ENCODE measurements around the gene ATP6V1F.

The ATP6V1F gene

DNA sequence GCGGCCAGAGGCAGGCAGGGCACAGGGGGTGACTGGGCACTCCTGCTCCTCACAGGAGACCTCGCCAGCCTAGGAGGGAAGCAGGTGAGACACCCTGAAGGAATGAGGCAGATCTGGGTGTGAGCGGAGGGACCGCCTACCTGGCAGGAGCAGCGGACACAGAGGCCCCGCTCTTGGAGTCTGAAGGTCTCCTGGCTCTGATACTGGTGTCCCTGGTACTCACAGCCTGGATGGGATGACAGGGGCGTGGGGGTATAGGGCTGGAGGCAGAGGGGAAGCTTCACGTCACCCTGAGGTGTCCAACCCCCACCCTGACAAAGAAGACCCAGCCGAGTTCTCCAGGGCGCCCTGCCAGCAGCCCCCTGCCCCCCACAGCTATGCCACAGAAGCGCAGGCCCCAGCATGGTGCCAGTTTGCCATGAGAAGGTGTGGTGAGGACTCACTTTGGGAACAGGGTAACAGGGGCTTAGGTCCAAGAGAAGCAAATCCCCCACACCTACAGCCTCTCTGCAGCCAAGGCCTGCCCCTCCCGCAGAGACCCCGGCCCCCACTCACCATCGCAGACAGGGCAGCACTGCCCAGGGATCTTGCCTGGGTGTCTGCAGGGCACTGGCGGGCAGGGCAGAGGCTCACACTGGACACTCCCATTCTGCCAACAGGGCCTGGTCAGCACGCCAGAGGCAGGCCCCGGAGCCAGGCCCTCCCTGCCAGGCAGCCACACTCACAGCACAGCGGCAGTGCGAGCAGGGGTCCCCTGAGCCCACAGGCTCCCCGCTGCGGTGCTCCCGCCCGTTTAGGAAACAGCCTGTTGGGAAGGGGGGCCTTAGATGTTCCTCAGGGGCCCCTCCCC lies 30.8 kb downstream of the ATP6V1F start:
- Histone ChIP-seq H3K4me3 (ENCODE audit: insufficient read depth, low read length, poor library complexity, severe bottlenecking) (no peak overlapping the region), H3K27ac (ENCODE audit: low read depth, low read length) (no peak overlapping the region), H2AFZ (ENCODE audit: low read depth, low read length, severe bottlenecking) (no peak overlapping the region), H3K79me2 (ENCODE audit: insufficient read depth, low read length) (no peaks in the 10 kb centered on the region), H4K20me1 (ENCODE audit: low read depth, low read length) (no peaks in the 10 kb centered on the region), H3K9me3 (ENCODE audit: insufficient read depth, low read length) (no peaks in the 10 kb centered on the region), H3K9ac (ENCODE audit: low read length) (no peak overlapping the region), H3F3A (ENCODE audit: insufficient read depth) (0 out of 2 replicates have a peak, but pooled peaks cover 7% of the 10 kb centered on the region), H3K36me3 (ENCODE audit: low read length) (no peaks in the 10 kb centered on the region), H3K4me2 (ENCODE audit: low read depth, low read length, poor library complexity, severe bottlenecking) (no peak overlapping the region), H3K9me2 (replicated peaks; ENCODE audit: insufficient read depth, low read length) (no peaks in the 10 kb centered on the region), H3K27me3 (ENCODE audit: low read length) (no peaks in the 10 kb centered on the region)
- TF ChIP-seq, protein P1, sequence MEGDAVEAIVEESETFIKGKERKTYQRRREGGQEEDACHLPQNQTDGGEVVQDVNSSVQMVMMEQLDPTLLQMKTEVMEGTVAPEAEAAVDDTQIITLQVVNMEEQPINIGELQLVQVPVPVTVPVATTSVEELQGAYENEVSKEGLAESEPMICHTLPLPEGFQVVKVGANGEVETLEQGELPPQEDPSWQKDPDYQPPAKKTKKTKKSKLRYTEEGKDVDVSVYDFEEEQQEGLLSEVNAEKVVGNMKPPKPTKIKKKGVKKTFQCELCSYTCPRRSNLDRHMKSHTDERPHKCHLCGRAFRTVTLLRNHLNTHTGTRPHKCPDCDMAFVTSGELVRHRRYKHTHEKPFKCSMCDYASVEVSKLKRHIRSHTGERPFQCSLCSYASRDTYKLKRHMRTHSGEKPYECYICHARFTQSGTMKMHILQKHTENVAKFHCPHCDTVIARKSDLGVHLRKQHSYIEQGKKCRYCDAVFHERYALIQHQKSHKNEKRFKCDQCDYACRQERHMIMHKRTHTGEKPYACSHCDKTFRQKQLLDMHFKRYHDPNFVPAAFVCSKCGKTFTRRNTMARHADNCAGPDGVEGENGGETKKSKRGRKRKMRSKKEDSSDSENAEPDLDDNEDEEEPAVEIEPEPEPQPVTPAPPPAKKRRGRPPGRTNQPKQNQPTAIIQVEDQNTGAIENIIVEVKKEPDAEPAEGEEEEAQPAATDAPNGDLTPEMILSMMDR (IDR thresholded peaks at IDR 0.05; ENCODE audit: insufficient read depth, low read length, poor library complexity, severe bottlenecking), result no peak
- no peak for TF ChIP-seq EZH2phosphoT487 (conservative IDR thresholded peaks at IDR 0.05; ENCODE audit: low read length)

DNA sequence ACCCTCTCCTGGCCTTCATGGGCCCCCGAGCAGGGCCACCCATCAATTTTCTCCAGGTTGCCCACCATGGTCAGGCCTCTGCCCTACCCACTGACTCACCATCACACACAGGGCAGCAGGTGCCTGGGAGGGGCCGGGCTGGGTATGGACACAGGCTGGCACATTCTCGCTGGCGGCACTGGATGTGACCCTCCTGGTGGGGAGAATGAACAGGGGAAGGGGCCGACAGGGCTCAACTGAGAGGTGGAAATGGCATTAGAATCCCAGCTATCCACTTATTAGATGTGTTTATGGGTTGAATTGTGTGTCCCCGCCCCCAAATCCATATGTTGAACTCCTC lies 31.4 kb downstream of the ATP6V1F start:
- Histone ChIP-seq H3K36me3 (ENCODE audit: low read length) (no peaks in the 10 kb centered on the region; the same call in 1 of the 2 replicates), H3K4me3 (ENCODE audit: insufficient read depth, low read length, poor library complexity, severe bottlenecking) (no peak overlapping the region), H3F3A (ENCODE audit: insufficient read depth) (0 out of 2 replicates have a peak, but pooled peaks cover 7% of the 10 kb centered on the region), H2AFZ (ENCODE audit: low read depth, low read length, severe bottlenecking) (no peak overlapping the region), H3K9me3 (ENCODE audit: insufficient read depth, low read length) (0 out of 2 replicates have a peak, but pooled peaks cover under 1% of the 10 kb centered on the region), H3K9me2 (replicated peaks; ENCODE audit: insufficient read depth, low read length) (no peaks in the 10 kb centered on the region), H3K27ac (ENCODE audit: low read depth, low read length) (no peak overlapping the region), H4K20me1 (ENCODE audit: low read depth, low read length) (no peaks in the 10 kb centered on the region), H3K27me3 (ENCODE audit: low read length) (no peaks in the 10 kb centered on the region), H3K9ac (ENCODE audit: low read length) (no peak overlapping the region), H3K4me2 (ENCODE audit: low read depth, low read length, poor library complexity, severe bottlenecking) (no peak overlapping the region), H3K79me2 (ENCODE audit: insufficient read depth, low read length) (no peaks in the 10 kb centered on the region)
- TF ChIP-seq, protein P1 (IDR thresholded peaks at IDR 0.05; ENCODE audit: insufficient read depth, low read length, poor library complexity, severe bottlenecking), result no peak
- no peak for TF ChIP-seq EZH2phosphoT487 (conservative IDR thresholded peaks at IDR 0.05; ENCODE audit: low read length)

DNA sequence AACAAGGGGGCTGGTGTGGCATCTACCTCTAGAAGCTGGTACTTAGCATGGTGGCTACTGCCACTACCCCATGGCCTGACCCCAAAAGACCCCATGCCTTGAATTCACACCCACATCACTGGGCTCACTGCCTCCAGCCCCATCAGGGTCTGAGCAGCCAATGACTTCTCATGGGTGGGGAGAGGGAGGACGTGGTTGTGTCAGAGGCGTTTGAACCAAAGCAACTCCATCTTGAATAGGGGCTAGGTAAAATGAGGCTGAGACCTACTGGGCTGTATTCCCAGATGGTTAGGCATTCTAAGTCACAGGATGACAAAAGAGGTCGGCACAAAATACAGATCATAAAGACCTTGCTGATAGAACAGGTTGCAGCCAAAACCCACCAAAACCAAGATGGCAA lies 32.7 kb downstream of the ATP6V1F start:
- Histone ChIP-seq H3K4me3 (ENCODE audit: insufficient read depth, low read length, poor library complexity, severe bottlenecking) (no peak overlapping the region), H2AFZ (ENCODE audit: low read depth, low read length, severe bottlenecking) (no peak overlapping the region), H3K79me2 (ENCODE audit: insufficient read depth, low read length) (no peaks in the 10 kb centered on the region), H3K9ac (ENCODE audit: low read length) (no peak overlapping the region), H3K36me3 (ENCODE audit: low read length) (no peaks in the 10 kb centered on the region; the same call in 1 of the 2 replicates), H3K9me2 (replicated peaks; ENCODE audit: insufficient read depth, low read length) (no peaks in the 10 kb centered on the region), H3K9me3 (ENCODE audit: insufficient read depth, low read length) (0 out of 2 replicates have a peak, but pooled peaks cover 12% of the 10 kb centered on the region), H3K27me3 (ENCODE audit: low read length) (no peaks in the 10 kb centered on the region), H3K27ac (ENCODE audit: low read depth, low read length) (no peak overlapping the region), H4K20me1 (ENCODE audit: low read depth, low read length) (no peaks in the 10 kb centered on the region), H3K4me2 (ENCODE audit: low read depth, low read length, poor library complexity, severe bottlenecking) (no peak overlapping the region), H3F3A (ENCODE audit: insufficient read depth) (no peaks in the 10 kb centered on the region)
- no peak for TF ChIP-seq EZH2phosphoT487 (conservative IDR thresholded peaks at IDR 0.05; ENCODE audit: low read length)

DNA sequence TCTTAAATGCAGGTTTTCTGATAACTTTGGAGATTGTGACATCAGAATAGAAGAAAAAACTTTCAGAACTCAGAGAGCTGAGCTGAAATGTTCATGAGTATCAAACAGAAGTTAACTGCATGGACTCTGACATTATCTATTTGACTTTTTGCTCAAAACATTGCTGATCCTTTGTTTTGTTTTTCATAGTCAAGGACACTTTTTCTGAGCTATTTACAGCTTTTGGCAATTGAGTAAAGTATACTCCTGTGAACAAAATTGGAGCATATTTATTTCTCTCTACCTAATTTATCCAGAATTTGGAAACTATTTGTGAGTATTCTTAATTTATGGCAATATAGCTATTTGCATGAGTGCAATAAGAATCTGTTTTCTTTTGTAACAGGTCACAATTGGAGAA lies 36.7 kb downstream of the ATP6V1F start:
- H2AFZ ChIP-seq (ENCODE audit: low read depth, low read length, severe bottlenecking), result no peak overlapping the region
- H3K9me2 ChIP-seq (replicated peaks; ENCODE audit: insufficient read depth, low read length), result no peaks in the 10 kb centered on the region
- no peaks in the 10 kb centered on the region for H3F3A ChIP-seq (ENCODE audit: insufficient read depth)

More for the DNA sequence above, 36.7 kb downstream of the ATP6V1F start:
- H3K4me2 ChIP-seq (ENCODE audit: low read depth, low read length, poor library complexity, severe bottlenecking), result no peak overlapping the region
- H3K79me2 ChIP-seq (ENCODE audit: insufficient read depth, low read length), result no peaks in the 10 kb centered on the region
- H4K20me1 ChIP-seq (ENCODE audit: low read depth, low read length), result no peaks in the 10 kb centered on the region
- no peak for TF ChIP-seq EZH2phosphoT487 (conservative IDR thresholded peaks at IDR 0.05; ENCODE audit: low read length)
- H3K27ac ChIP-seq (ENCODE audit: low read depth, low read length), result no peak overlapping the region
- H3K9ac ChIP-seq (ENCODE audit: low read length), result no peak overlapping the region
- no peaks in the 10 kb centered on the region for H3K27me3 ChIP-seq (ENCODE audit: low read length)
- H3K9me3 ChIP-seq (ENCODE audit: insufficient read depth, low read length), result 0 out of 2 replicates have a peak, but pooled peaks cover 15% of the 10 kb centered on the region
- H3K4me3 ChIP-seq (ENCODE audit: insufficient read depth, low read length, poor library complexity, severe bottlenecking), result no peak overlapping the region
- H3K36me3 ChIP-seq (ENCODE audit: low read length), result no peaks in the 10 kb centered on the region; the same call in 1 of the 2 replicates

Measured in SU-DHL-6 (cell line).